ENCODE data around the gene ANKRD52.
A peak's percentile ranks its signal among the peaks of the same experiment; 100 is the strongest.

ANKRD52 gene

GRCh38 chr12:56205445-56205844 is 52.7 kb downstream of the ANKRD52 start:
- no peak for DNase-seq

GRCh38 chr12:56204275-56204674 is 53.9 kb downstream of the ANKRD52 start:
- DNase-seq, result no peak

- no peak for DNase-seq
These were observed 55.3 kb downstream of the ANKRD52 start for GRCh38 chr12:56202838-56203237.

GRCh38 chr12:56202366-56202765 is 55.8 kb downstream of the ANKRD52 start:
- no peak for DNase-seq

- no peak for DNase-seq
These were observed 59.3 kb downstream of the ANKRD52 start for GRCh38 chr12:56198836-56199235.

GRCh38 chr12:56197921-56198635 is 60.1 kb downstream of the ANKRD52 start:
- no peak for DNase-seq

GRCh38 chr12:56196818-56197550 is 61.2 kb downstream of the ANKRD52 start:
- peak; percentile 88 for DNase-seq

- peak; percentile 84 for DNase-seq
These were observed 65.1 kb downstream of the ANKRD52 start for GRCh38 chr12:56193025-56193578.

- no peak for DNase-seq
These were observed 65.6 kb downstream of the ANKRD52 start for GRCh38 chr12:56192582-56192981.

- DNase-seq, result no peak
These were observed 67.5 kb downstream of the ANKRD52 start for GRCh38 chr12:56190695-56191155.

GRCh38 chr12:56189918-56190694 is 68.1 kb downstream of the ANKRD52 start:
- peak; percentile 61 for DNase-seq

GRCh38 chr12:56189099-56189917 is 68.9 kb downstream of the ANKRD52 start, which contains the start of gene SMARCC2:
Gene SMARCC2 (minus strand): TSS chr12:56189483. CDS start chr12:56189461, 22 bp downstream.
- DNase-seq, result peak; percentile 83

GRCh38 chr12:56188778-56189098 is 69.4 kb downstream of the ANKRD52 start:
- no peak for DNase-seq

- DNase-seq, result no peak
These were observed 69.9 kb downstream of the ANKRD52 start for GRCh38 chr12:56188131-56188777.

Measured in amniotic stem cell (primary cell).